Ovary (tissue), 3 donors: Measurements from ENCODE around the gene CARMIL1.
"Not testable (repeated sequence)": the region's sequence is repeated elsewhere in the genome, so short reads cannot be mapped to it uniquely, and the experiment has no call there.

Experiments
- CTCF ChIP-seq, 3 donors: fragments of 450-650 bp in 2 of 3; fragments of 200-600 bp in 1 of 3; IDR thresholded peaks; one replicate each; pipeline versions ENCODE4 v1.5.1 to v1.8.0; 2016 to 2022; ENCODE audit warnings: antibody characterized with exemption in 3 of 3, mild to moderate bottlenecking in 1 of 3
- POLR2A ChIP-seq: fragments of 450-650 bp; IDR thresholded peaks from one replicate; pipeline ENCODE4 v1.6.1; 2017; ENCODE audit warnings: antibody characterized with exemption, mild to moderate bottlenecking, moderate library complexity
- donor health status: DM: no; HTN: no; CAD: no.

GRCh38 chr6:25382476-25382875 lies 103.3 kb downstream of the CARMIL1 start:
- TF ChIP-seq CTCF (IDR thresholded peaks at IDR 0.05); POLR2A: not testable (repeated sequence)
